ENCODE results near the gene CCNJ. TPM values are rescaled to one million over a fixed set of nuclear protein-coding genes. Genes with fewer than 3 reads are reported as not detected.

CCNJ gene
- total RNA-seq, 1 experiment from 2014 or later: 15.2 TPM

- BruUV-seq (replicated peaks): no TSS peak
- no peaks in the 10 kb centered on the region for H3K9me3 ChIP-seq (ENCODE audit: control insufficient read depth, insufficient read depth, low read depth, low read length)
- CTCF ChIA-PET: no interaction called here
- DNase-seq (ENCODE audit: low read depth, low spot score) (no peak), ATAC-seq (no peak)
- TF ChIP-seq POLR2AphosphoS5 (IDR thresholded peaks at IDR 0.05; ENCODE audit: low read depth, low read length) (no peak), CTCF (IDR thresholded peaks at IDR 0.05) (no peak), TCF7L2 (IDR thresholded peaks at IDR 0.05; ENCODE audit: low read depth, low read length) (no peak), REST (IDR thresholded peaks at IDR 0.05; ENCODE audit: insufficient read depth in 1 of 2, low read depth in 2 of 2, low read length in 1 of 2) (no peak), SIN3A (IDR thresholded peaks at IDR 0.05; ENCODE audit: borderline replicate concordance, insufficient read depth, low read depth, low read length) (no peak)
- peaks cover 15% of the 10 kb centered on the region; the same call in 1 of the 2 replicates for H3K36me3 ChIP-seq (ENCODE audit: control insufficient read depth, insufficient read depth, low read length)
- intact Hi-C loops (cut with micrococcal nuclease; ENCODE audit: unreplicated experiment): no loop called here
- in situ Hi-C loops (cut with HindIII; ENCODE audit: low pct_unique_long_range_greater_than_20kb, low sequenced_read_pairs): no loop called here
- H3K27ac ChIP-seq (ENCODE audit: low read length): no peak overlapping the region
- H3K4me1 ChIP-seq (ENCODE audit: control insufficient read depth, insufficient read depth, low read length): peaks cover 16% of the 10 kb centered on the region
- H3K4me3 ChIP-seq (ENCODE audit: low read depth in 2 of 2, low read length in 2 of 2): no peak overlapping the region
- POLR2A ChIA-PET: no interaction called here
- H3K27me3 ChIP-seq (ENCODE audit: control insufficient read depth, insufficient read depth, low read length): no peaks in the 10 kb centered on the region
Measured at GRCh38 chr10:96049340-96049739, 6.0 kb downstream of the CCNJ start.

GRCh38 chr10:96053985-96054384, 10.6 kb downstream of the CCNJ start:
- no TSS peak for BruUV-seq (replicated peaks)
- no peak overlapping the region for H3K4me3 ChIP-seq (ENCODE audit: low read depth in 2 of 2, low read length in 2 of 2)
- H3K27ac ChIP-seq (ENCODE audit: low read length): no peak overlapping the region
- ChIA-PET POLR2A (no interaction called here), CTCF (no interaction called here)
- ATAC-seq (no peak), DNase-seq (ENCODE audit: low read depth, low spot score) (no peak)
- H3K9me3 ChIP-seq (ENCODE audit: control insufficient read depth, insufficient read depth, low read depth, low read length): no peaks in the 10 kb centered on the region
- intact Hi-C loops (cut with micrococcal nuclease; ENCODE audit: unreplicated experiment) (no loop called here), in situ Hi-C loops (cut with HindIII; ENCODE audit: low pct_unique_long_range_greater_than_20kb, low sequenced_read_pairs) (no loop called here)
- no peaks in the 10 kb centered on the region for H3K27me3 ChIP-seq (ENCODE audit: control insufficient read depth, insufficient read depth, low read length)
- no peaks in the 10 kb centered on the region for H3K4me1 ChIP-seq (ENCODE audit: control insufficient read depth, insufficient read depth, low read length)
- H3K36me3 ChIP-seq (ENCODE audit: control insufficient read depth, insufficient read depth, low read length): peaks cover 43% of the 10 kb centered on the region
- no peak for TF ChIP-seq TCF7L2 (IDR thresholded peaks at IDR 0.05; ENCODE audit: low read depth, low read length)
- no peak for TF ChIP-seq CTCF (IDR thresholded peaks at IDR 0.05)
- TF ChIP-seq REST (IDR thresholded peaks at IDR 0.05; ENCODE audit: insufficient read depth in 1 of 2, low read depth in 2 of 2, low read length in 1 of 2): no peak
- TF ChIP-seq SIN3A (IDR thresholded peaks at IDR 0.05; ENCODE audit: borderline replicate concordance, insufficient read depth, low read depth, low read length): no peak
- TF ChIP-seq POLR2AphosphoS5 (IDR thresholded peaks at IDR 0.05; ENCODE audit: low read depth, low read length): no peak

Data from Panc1 (cell line).